SK-N-SH (cell line): ENCODE measurements around the gene DCUN1D3. TPM values are rescaled to one million over a fixed set of nuclear protein-coding genes. Genes with fewer than 3 reads are reported as not detected.

Experiments used
- CTCF ChIA-PET: fragments of 300-600, 350-600 bp; formaldehyde crosslinking; extraction: SDS; loops from one replicate; lab custom pipeline; 2021; lab: Yijun Ruan, JAX
- POLR2A ChIA-PET: fragments of 350-600 bp; sonication (Branson Sonifier 250); formaldehyde crosslinking; extraction: SDS; loops from one replicate; lab custom pipeline; 2020; ENCODE audit warnings: antibody characterized with exemption, inconsistent platforms; lab: Yijun Ruan, JAX
- DNase-seq: peaks from one replicate; pipeline ENCODE4 v3.0.0; 2012
- H2AFZ ChIP-seq: fragments of 200-600 bp; sonication (generic); 2 replicates; pipeline ENCODE4 v1.8.1; 2016; ENCODE audit warnings: antibody characterized with exemption, mild to moderate bottlenecking, low read depth
- H3F3A ChIP-seq: fragments of 200-600 bp; sonication (generic); replicated peaks from 2 replicates; pipeline ENCODE3; 2016; ENCODE audit warnings: antibody characterized with exemption, mild to moderate bottlenecking; ENCODE audit not compliant: insufficient read depth
- H3K27ac ChIP-seq, 2 experiments: fragments of 200-500 bp in 1 of 2; fragments of 200-600 bp in 1 of 2; sonication (Bioruptor generic) in 1 of 2; sonication (generic), shearing (Covaris generic) in 1 of 2; 2 replicates each; pipeline versions ENCODE4 v1.5.1 to v1.6.1; 2014 to 2016; ENCODE audit warnings: low read depth in 2 of 2, inconsistent platforms in 1 of 2, low read length in 1 of 2, mild to moderate bottlenecking in 1 of 2, mixed read lengths in 1 of 2
- H3K27me3 ChIP-seq: fragments of 200-600 bp; sonication (generic), shearing (Covaris generic); 2 replicates; pipeline ENCODE4 v1.6.1; 2016; ENCODE audit warnings: mixed run types; ENCODE audit not compliant: insufficient read depth
- H3K36me3 ChIP-seq, 2 experiments: fragments of 200-500 bp in 1 of 2; fragments of 200-600 bp in 1 of 2; sonication (Bioruptor generic) in 1 of 2; sonication (generic) in 1 of 2; replicated peaks in 1 of 2; 2 replicates each; pipeline versions ENCODE3 to v1.5.1; 2014 to 2016; ENCODE audit warnings: low read length in 1 of 2, mild to moderate bottlenecking in 1 of 2; ENCODE audit not compliant: insufficient read depth in 2 of 2, control insufficient read depth in 1 of 2
- H3K4me1 ChIP-seq, 2 experiments: fragments of 200-500 bp in 1 of 2; fragments of 200-600 bp in 1 of 2; sonication (Bioruptor generic) in 1 of 2; sonication (generic), shearing (Covaris generic) in 1 of 2; 2 replicates each; pipeline versions ENCODE4 v1.5.1 to v1.6.1; 2014 to 2016; ENCODE audit warnings: low read depth in 1 of 2, low read length in 1 of 2, mixed run types in 1 of 2; ENCODE audit not compliant: insufficient read depth in 2 of 2, control insufficient read depth in 1 of 2
- H3K4me2 ChIP-seq: fragments of 200-600 bp; sonication (generic), shearing (Covaris generic); 2 replicates; pipeline ENCODE4 v1.6.1; 2017; ENCODE audit warnings: mixed run types
- H3K4me3 ChIP-seq, 2 experiments: fragments of 200-500 bp in 1 of 2; fragments of 200-600 bp in 1 of 2; sonication (Bioruptor generic) in 1 of 2; sonication (generic), shearing (Covaris generic) in 1 of 2; 2 replicates each; pipeline versions ENCODE4 v1.5.1 to v1.8.1; 2014 to 2016; ENCODE audit warnings: low read depth in 2 of 2, inconsistent platforms in 1 of 2, low read length in 1 of 2, mild to moderate bottlenecking in 1 of 2, mixed read lengths in 1 of 2, moderate library complexity in 1 of 2
- H3K79me2 ChIP-seq: fragments of 200-600 bp; sonication (generic); 2 replicates; pipeline ENCODE4 v1.8.1; 2017; ENCODE audit warnings: mild to moderate bottlenecking; ENCODE audit not compliant: insufficient read depth
- H3K9ac ChIP-seq: fragments of 200-600 bp; sonication (generic); 2 replicates; pipeline ENCODE4 v1.6.1; 2017; ENCODE audit warnings: mixed run types
- H3K9me2 ChIP-seq: fragments of 200-600 bp; sonication (generic); 2 replicates; pipeline ENCODE4 v1.6.1; 2017; ENCODE audit warnings: mixed run types
- H3K9me3 ChIP-seq: fragments of 200-600 bp; sonication (generic); 2 replicates; pipeline ENCODE4 v1.6.1; 2017; ENCODE audit warnings: mixed run types, mild to moderate bottlenecking, moderate library complexity
- H4K20me1 ChIP-seq: fragments of 200-600 bp; sonication (generic); 2 replicates; pipeline ENCODE4 v1.6.1; 2017; ENCODE audit warnings: mild to moderate bottlenecking, mixed run types; ENCODE audit not compliant: insufficient read depth
- CHD2 ChIP-seq: fragments of 150-350 bp; IDR thresholded peaks from 2 replicates; pipeline ENCODE4 v1.6.1; 2018; ENCODE audit warnings: low read length; ENCODE audit not compliant: partially characterized antibody
- EZH2phosphoT487 ChIP-seq: fragments of 200-600 bp; sonication (generic); IDR thresholded peaks from 2 replicates; pipeline ENCODE4 v1.6.1; 2017; ENCODE audit warnings: low read depth, mixed run types, mild to moderate bottlenecking, antibody characterized with exemption, moderate library complexity, borderline replicate concordance
- FOXM1 ChIP-seq: IDR thresholded peaks from 2 replicates; pipeline ENCODE4 v1.4.0; 2012; ENCODE audit warnings: low read depth, mild to moderate bottlenecking
- GABPA ChIP-seq: IDR thresholded peaks from 2 replicates; pipeline ENCODE4 v1.4.0; 2012; ENCODE audit warnings: low read depth, mild to moderate bottlenecking
- GATA2 ChIP-seq: sonication (generic); formaldehyde crosslinking; IDR thresholded peaks from 2 replicates; pipeline ENCODE4 v1.5.0; 2020; ENCODE audit warnings: mild to moderate bottlenecking, missing genetic modification reagents
- MEF2A ChIP-seq: IDR thresholded peaks from 2 replicates; pipeline ENCODE4 v1.4.0; 2012; ENCODE audit warnings: low read depth, borderline replicate concordance
- MXI1 ChIP-seq: IDR thresholded peaks from 2 replicates; pipeline ENCODE4 v1.6.1; 2012; ENCODE audit warnings: mild to moderate bottlenecking, low read depth, low read length, improper control_type of control experiment
- NFIC ChIP-seq: IDR thresholded peaks from 2 replicates; pipeline ENCODE4 v1.4.0; 2012; ENCODE audit warnings: borderline replicate concordance
- PBX3 ChIP-seq: IDR thresholded peaks from 2 replicates; pipeline ENCODE4; 2012
- RFX5 ChIP-seq: IDR thresholded peaks from 2 replicates; pipeline ENCODE4 v1.6.1; 2012; ENCODE audit warnings: mild to moderate bottlenecking, improper control_type of control experiment, low read length
- SMC3 ChIP-seq: IDR thresholded peaks from 2 replicates; pipeline ENCODE4 v1.6.1; 2012; ENCODE audit warnings: low read depth, low read length, improper control_type of control experiment
- TAF1 ChIP-seq: IDR thresholded peaks from 2 replicates; pipeline ENCODE4 v1.6.1; 2012; ENCODE audit warnings: low read depth, mild to moderate bottlenecking, low read length, moderate library complexity, borderline replicate concordance
- TCF12 ChIP-seq: IDR thresholded peaks from 2 replicates; pipeline ENCODE4 v1.4.0; 2012
- TEAD4 ChIP-seq: IDR thresholded peaks from 2 replicates; pipeline ENCODE4 v1.4.0; 2012; ENCODE audit warnings: mild to moderate bottlenecking, borderline replicate concordance; ENCODE audit not compliant: insufficient read depth
- ZBTB33 ChIP-seq: IDR thresholded peaks from 2 replicates; pipeline ENCODE4 v1.4.0; 2012; ENCODE audit warnings: low read depth, borderline replicate concordance
- WGBS: methylation state at CpG from one replicate; pipeline ENCODE4 v1.1.6; 2017; ENCODE audit warnings: low lambda C conversion rate; 5-methylcytosine and 5-hydroxymethylcytosine counted together
- polyA plus RNA-seq, 3 experiments: library from polyadenylated mRNA; depleted of rRNA; stranded (reverse); fragments of >200 nt; gene quantifications; 2 replicates each; pipeline ENCODE4 v1.2.3, GENCODE V29; 2012
- TF ChIP-seq, protein P1 (sequence below): IDR thresholded peaks from 2 replicates; pipeline ENCODE4 v1.6.1; 2012; ENCODE audit warnings: mild to moderate bottlenecking, low read depth, low read length, moderate library complexity
- TF ChIP-seq, protein P2 (sequence below): fragments of 150-350 bp; IDR thresholded peaks from 2 replicates; pipeline ENCODE4 v1.6.1; 2016; ENCODE audit warnings: mild to moderate bottlenecking, low read depth, low read length
- TF ChIP-seq, protein P3 (sequence below): fragments of 150-350 bp; IDR thresholded peaks from 2 replicates; pipeline ENCODE4 v1.6.1; 2017; ENCODE audit warnings: antibody characterized with exemption, low read length, low read depth, borderline replicate concordance
- TF ChIP-seq, protein P4 (sequence below): fragments of 200-600 bp; sonication (generic); IDR thresholded peaks from 2 replicates; pipeline ENCODE4 v1.6.1; 2017; ENCODE audit warnings: antibody characterized with exemption, mild to moderate bottlenecking, moderate library complexity

The DCUN1D3 gene
- polyA plus RNA-seq, 1 of the 3 experiments (the other 2 are of a cell fraction): 4.7 TPM

DNA sequence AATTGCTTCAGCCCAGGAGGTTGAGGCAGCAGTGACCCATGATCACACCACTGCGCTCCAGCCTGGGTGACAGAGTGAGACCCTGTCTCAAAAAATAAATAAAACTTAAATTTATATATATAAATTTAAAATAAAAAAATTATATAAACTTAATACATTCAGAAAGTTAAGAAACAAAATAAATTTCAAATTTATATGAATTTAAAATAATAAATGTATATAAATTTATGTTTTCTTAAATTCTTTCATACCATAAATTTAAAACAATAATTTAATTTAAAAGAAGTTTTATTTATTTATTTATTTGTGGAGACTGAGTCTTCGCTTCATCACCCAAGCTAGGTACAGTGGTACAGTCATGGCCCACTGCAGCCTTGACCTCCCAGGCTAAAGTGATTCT, 20.6 kb upstream of the DCUN1D3 start:
- POLR2A ChIA-PET: no interaction called here
- Histone ChIP-seq H3K27me3 (no peaks in the 10 kb centered on the region), H2AFZ (no peak overlapping the region), H3K9me2 (no peaks in the 10 kb centered on the region)
- TF ChIP-seq GABPA (no peak), NFIC (no peak), RFX5 (no peak), ZBTB33 (no peak), MEF2A (no peak), CHD2 (no peak), PBX3 (no peak), FOXM1 (no peak), GATA2 (CRISPR knock-in tag) (no peak), TAF1 (no peak), SMC3 (no peak), EZH2phosphoT487 (no peak), TEAD4 (no peak), MXI1 (no peak), TCF12 (no peak)
- TF ChIP-seq, protein P1, sequence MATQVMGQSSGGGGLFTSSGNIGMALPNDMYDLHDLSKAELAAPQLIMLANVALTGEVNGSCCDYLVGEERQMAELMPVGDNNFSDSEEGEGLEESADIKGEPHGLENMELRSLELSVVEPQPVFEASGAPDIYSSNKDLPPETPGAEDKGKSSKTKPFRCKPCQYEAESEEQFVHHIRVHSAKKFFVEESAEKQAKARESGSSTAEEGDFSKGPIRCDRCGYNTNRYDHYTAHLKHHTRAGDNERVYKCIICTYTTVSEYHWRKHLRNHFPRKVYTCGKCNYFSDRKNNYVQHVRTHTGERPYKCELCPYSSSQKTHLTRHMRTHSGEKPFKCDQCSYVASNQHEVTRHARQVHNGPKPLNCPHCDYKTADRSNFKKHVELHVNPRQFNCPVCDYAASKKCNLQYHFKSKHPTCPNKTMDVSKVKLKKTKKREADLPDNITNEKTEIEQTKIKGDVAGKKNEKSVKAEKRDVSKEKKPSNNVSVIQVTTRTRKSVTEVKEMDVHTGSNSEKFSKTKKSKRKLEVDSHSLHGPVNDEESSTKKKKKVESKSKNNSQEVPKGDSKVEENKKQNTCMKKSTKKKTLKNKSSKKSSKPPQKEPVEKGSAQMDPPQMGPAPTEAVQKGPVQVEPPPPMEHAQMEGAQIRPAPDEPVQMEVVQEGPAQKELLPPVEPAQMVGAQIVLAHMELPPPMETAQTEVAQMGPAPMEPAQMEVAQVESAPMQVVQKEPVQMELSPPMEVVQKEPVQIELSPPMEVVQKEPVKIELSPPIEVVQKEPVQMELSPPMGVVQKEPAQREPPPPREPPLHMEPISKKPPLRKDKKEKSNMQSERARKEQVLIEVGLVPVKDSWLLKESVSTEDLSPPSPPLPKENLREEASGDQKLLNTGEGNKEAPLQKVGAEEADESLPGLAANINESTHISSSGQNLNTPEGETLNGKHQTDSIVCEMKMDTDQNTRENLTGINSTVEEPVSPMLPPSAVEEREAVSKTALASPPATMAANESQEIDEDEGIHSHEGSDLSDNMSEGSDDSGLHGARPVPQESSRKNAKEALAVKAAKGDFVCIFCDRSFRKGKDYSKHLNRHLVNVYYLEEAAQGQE: no peak
- TF ChIP-seq, protein P2, sequence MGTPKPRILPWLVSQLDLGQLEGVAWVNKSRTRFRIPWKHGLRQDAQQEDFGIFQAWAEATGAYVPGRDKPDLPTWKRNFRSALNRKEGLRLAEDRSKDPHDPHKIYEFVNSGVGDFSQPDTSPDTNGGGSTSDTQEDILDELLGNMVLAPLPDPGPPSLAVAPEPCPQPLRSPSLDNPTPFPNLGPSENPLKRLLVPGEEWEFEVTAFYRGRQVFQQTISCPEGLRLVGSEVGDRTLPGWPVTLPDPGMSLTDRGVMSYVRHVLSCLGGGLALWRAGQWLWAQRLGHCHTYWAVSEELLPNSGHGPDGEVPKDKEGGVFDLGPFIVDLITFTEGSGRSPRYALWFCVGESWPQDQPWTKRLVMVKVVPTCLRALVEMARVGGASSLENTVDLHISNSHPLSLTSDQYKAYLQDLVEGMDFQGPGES: no peak
- TF ChIP-seq, protein P3, sequence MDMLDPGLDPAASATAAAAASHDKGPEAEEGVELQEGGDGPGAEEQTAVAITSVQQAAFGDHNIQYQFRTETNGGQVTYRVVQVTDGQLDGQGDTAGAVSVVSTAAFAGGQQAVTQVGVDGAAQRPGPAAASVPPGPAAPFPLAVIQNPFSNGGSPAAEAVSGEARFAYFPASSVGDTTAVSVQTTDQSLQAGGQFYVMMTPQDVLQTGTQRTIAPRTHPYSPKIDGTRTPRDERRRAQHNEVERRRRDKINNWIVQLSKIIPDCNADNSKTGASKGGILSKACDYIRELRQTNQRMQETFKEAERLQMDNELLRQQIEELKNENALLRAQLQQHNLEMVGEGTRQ: no peak
- TF ChIP-seq, protein P4, sequence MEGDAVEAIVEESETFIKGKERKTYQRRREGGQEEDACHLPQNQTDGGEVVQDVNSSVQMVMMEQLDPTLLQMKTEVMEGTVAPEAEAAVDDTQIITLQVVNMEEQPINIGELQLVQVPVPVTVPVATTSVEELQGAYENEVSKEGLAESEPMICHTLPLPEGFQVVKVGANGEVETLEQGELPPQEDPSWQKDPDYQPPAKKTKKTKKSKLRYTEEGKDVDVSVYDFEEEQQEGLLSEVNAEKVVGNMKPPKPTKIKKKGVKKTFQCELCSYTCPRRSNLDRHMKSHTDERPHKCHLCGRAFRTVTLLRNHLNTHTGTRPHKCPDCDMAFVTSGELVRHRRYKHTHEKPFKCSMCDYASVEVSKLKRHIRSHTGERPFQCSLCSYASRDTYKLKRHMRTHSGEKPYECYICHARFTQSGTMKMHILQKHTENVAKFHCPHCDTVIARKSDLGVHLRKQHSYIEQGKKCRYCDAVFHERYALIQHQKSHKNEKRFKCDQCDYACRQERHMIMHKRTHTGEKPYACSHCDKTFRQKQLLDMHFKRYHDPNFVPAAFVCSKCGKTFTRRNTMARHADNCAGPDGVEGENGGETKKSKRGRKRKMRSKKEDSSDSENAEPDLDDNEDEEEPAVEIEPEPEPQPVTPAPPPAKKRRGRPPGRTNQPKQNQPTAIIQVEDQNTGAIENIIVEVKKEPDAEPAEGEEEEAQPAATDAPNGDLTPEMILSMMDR: no peak
- TF ChIP-seq, all 33 proteins: peak for 0
- no peaks in the 10 kb centered on the region for H3K79me2 ChIP-seq
- H3K4me3 ChIP-seq: no peak overlapping the region
- CTCF ChIA-PET: no interaction called here
- H3K4me2 ChIP-seq: no peak overlapping the region
- DNase-seq: no peak
- no peaks in the 10 kb centered on the region for H3K4me1 ChIP-seq
- H4K20me1 ChIP-seq: no peaks in the 10 kb centered on the region
- H3K9me3 ChIP-seq: no peaks in the 10 kb centered on the region
- H3F3A ChIP-seq: no peaks in the 10 kb centered on the region
- H3K9ac ChIP-seq: no peak overlapping the region
- 98% methylated on average over 2 of the region's 2 CpGs for WGBS
- H3K27ac ChIP-seq: no peak overlapping the region
- H3K36me3 ChIP-seq: no peaks in the 10 kb centered on the region
